Measurements from ENCODE around the gene LIMCH1.

LIMCH1 gene

GRCh38 chr4:41660352-41660751, 122.4 kb downstream of the LIMCH1 start:
- Histone ChIP-seq H3K27me3 (ENCODE audit: control insufficient read depth, low read length) (peaks cover 10% of the 10 kb centered on the region), H3K9me2 (replicated peaks; ENCODE audit: control insufficient read depth, low read length) (no peaks in the 10 kb centered on the region), H3K4me3 (ENCODE audit: low read length) (no peak overlapping the region), H3K4me2 (ENCODE audit: low read length) (no peak overlapping the region), H3K4me1 (ENCODE audit: control insufficient read depth, low read length) (no peaks in the 10 kb centered on the region), H3F3A (ENCODE audit: control insufficient read depth, insufficient read depth) (no peaks in the 10 kb centered on the region), H4K20me1 (ENCODE audit: control insufficient read depth, insufficient read depth, low read depth, low read length) (no peaks in the 10 kb centered on the region), H3K36me3 (ENCODE audit: control insufficient read depth, low read length) (no peaks in the 10 kb centered on the region), H3K9me3 (ENCODE audit: control insufficient read depth, insufficient read depth, low read length) (no peaks in the 10 kb centered on the region), H3K79me2 (ENCODE audit: control insufficient read depth, low read length) (no peaks in the 10 kb centered on the region), H3K27ac (ENCODE audit: low read depth, low read length) (no peak overlapping the region)
- no peak for TF ChIP-seq EZH2phosphoT487 (IDR thresholded peaks at IDR 0.05; ENCODE audit: borderline replicate concordance, low read length)
- no peak for TF ChIP-seq CTCF (IDR thresholded peaks at IDR 0.05; ENCODE audit: low read depth, low read length, poor library complexity, severe bottlenecking)

GRCh38 chr4:41661442-41662076, 123.6 kb downstream of the LIMCH1 start:
- Histone ChIP-seq H3K27me3 (ENCODE audit: control insufficient read depth, low read length) (peaks cover 6% of the 10 kb centered on the region), H3K4me1 (ENCODE audit: control insufficient read depth, low read length) (no peaks in the 10 kb centered on the region), H4K20me1 (ENCODE audit: control insufficient read depth, insufficient read depth, low read depth, low read length) (no peaks in the 10 kb centered on the region), H3K9me3 (ENCODE audit: control insufficient read depth, insufficient read depth, low read length) (no peaks in the 10 kb centered on the region), H3K4me3 (ENCODE audit: low read length) (no peak overlapping the region), H3K4me2 (ENCODE audit: low read length) (no peak overlapping the region), H3K36me3 (ENCODE audit: control insufficient read depth, low read length) (no peaks in the 10 kb centered on the region), H3K27ac (ENCODE audit: low read depth, low read length) (no peak overlapping the region), H3F3A (ENCODE audit: control insufficient read depth, insufficient read depth) (no peaks in the 10 kb centered on the region), H3K9me2 (replicated peaks; ENCODE audit: control insufficient read depth, low read length) (no peaks in the 10 kb centered on the region), H3K79me2 (ENCODE audit: control insufficient read depth, low read length) (no peaks in the 10 kb centered on the region)
- TF ChIP-seq CTCF (IDR thresholded peaks at IDR 0.05; ENCODE audit: low read depth, low read length, poor library complexity, severe bottlenecking), result peak; percentile 83
- no peak for TF ChIP-seq EZH2phosphoT487 (IDR thresholded peaks at IDR 0.05; ENCODE audit: borderline replicate concordance, low read length)

- no peak for TF ChIP-seq CTCF (IDR thresholded peaks at IDR 0.05; ENCODE audit: low read depth, low read length, poor library complexity, severe bottlenecking)
- TF ChIP-seq EZH2phosphoT487 (IDR thresholded peaks at IDR 0.05; ENCODE audit: borderline replicate concordance, low read length), result no peak
- H3K4me2 ChIP-seq (ENCODE audit: low read length), result no peak overlapping the region
- H3K27ac ChIP-seq (ENCODE audit: low read depth, low read length), result no peak overlapping the region
- no peaks in the 10 kb centered on the region for H3K79me2 ChIP-seq (ENCODE audit: control insufficient read depth, low read length)
- H3K9me3 ChIP-seq (ENCODE audit: control insufficient read depth, insufficient read depth, low read length), result no peaks in the 10 kb centered on the region
- peaks cover 6% of the 10 kb centered on the region for H3K27me3 ChIP-seq (ENCODE audit: control insufficient read depth, low read length)
- H4K20me1 ChIP-seq (ENCODE audit: control insufficient read depth, insufficient read depth, low read depth, low read length), result no peaks in the 10 kb centered on the region
- no peaks in the 10 kb centered on the region for H3K9me2 ChIP-seq (replicated peaks; ENCODE audit: control insufficient read depth, low read length)
- H3K4me1 ChIP-seq (ENCODE audit: control insufficient read depth, low read length), result no peaks in the 10 kb centered on the region
- no peaks in the 10 kb centered on the region for H3F3A ChIP-seq (ENCODE audit: control insufficient read depth, insufficient read depth)
- no peak overlapping the region for H3K4me3 ChIP-seq (ENCODE audit: low read length)
- no peaks in the 10 kb centered on the region for H3K36me3 ChIP-seq (ENCODE audit: control insufficient read depth, low read length)
Observed at GRCh38 chr4:41665636-41666207, 127.8 kb downstream of the LIMCH1 start.

Measured in DOHH2 (cell line).